Measurements from ENCODE around the gene UMODL1.

DNA sequence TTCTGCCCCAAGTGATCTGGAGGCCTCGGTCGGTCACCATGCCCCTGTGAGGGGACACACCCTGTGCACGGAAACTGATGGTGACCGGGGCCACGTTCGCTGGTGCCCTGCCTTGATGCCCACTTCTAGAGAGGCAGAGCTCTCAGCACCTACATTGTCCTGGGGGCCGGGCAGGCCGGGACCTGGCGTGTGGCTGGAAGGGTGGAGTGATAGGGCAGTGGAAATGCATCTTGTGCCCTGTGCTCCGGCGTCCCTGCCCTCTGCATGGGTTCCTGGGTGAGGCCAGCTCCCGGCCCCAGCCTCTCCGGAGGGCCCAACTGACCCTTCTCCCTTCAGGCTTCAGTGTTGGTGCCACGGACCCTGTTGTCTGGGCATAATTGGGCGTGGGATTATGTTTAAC lies 11.0 kb upstream of the UMODL1 start:
- TF ChIP-seq, protein P1, sequence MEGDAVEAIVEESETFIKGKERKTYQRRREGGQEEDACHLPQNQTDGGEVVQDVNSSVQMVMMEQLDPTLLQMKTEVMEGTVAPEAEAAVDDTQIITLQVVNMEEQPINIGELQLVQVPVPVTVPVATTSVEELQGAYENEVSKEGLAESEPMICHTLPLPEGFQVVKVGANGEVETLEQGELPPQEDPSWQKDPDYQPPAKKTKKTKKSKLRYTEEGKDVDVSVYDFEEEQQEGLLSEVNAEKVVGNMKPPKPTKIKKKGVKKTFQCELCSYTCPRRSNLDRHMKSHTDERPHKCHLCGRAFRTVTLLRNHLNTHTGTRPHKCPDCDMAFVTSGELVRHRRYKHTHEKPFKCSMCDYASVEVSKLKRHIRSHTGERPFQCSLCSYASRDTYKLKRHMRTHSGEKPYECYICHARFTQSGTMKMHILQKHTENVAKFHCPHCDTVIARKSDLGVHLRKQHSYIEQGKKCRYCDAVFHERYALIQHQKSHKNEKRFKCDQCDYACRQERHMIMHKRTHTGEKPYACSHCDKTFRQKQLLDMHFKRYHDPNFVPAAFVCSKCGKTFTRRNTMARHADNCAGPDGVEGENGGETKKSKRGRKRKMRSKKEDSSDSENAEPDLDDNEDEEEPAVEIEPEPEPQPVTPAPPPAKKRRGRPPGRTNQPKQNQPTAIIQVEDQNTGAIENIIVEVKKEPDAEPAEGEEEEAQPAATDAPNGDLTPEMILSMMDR (conservative IDR thresholded peaks at IDR 0.05; ENCODE audit: low read length), result no peak
- no peak for TF ChIP-seq EZH2phosphoT487 (IDR thresholded peaks at IDR 0.05; ENCODE audit: borderline replicate concordance, low read depth, low read length)

All from OCI-LY7 (cell line).